ENCODE data around the gene WDR7.

- TF ChIP-seq EP300 (IDR thresholded peaks at IDR 0.05; ENCODE audit: borderline replicate concordance) (no peak), EGR1 (IDR thresholded peaks at IDR 0.05) (no peak), MAX (IDR thresholded peaks at IDR 0.05) (no peak), TAF1 (IDR thresholded peaks at IDR 0.05; ENCODE audit: low read depth) (no peak), CREB1 (IDR thresholded peaks at IDR 0.05; ENCODE audit: low read depth) (no peak), USF1 (IDR thresholded peaks at IDR 0.05) (no peak), RAD21 (IDR thresholded peaks at IDR 0.05; ENCODE audit: low read depth) (no peak)
Measured at GRCh38 chr18:56977771-56978170, 326.6 kb downstream of the WDR7 start.
